ENCODE results near the gene IRF1. TPM values are rescaled to one million over a fixed set of nuclear protein-coding genes. Genes with fewer than 3 reads are reported as not detected.

Gene IRF1
- total and polyA plus RNA-seq, 4 donors = 9.5 to 42.6 (median 24.7) TPM

- Histone ChIP-seq H3K9ac (ENCODE audit: low read depth in 1 of 2, low read length in 2 of 2) (no peak overlapping the region), H3K36me3 (ENCODE audit: control insufficient read depth in 4 of 4, insufficient read depth in 3 of 4, low read depth in 1 of 4, low read length in 3 of 4) (no peaks in the 10 kb centered on the region), H3K9me3 (ENCODE audit: control insufficient read depth in 4 of 4, low read length in 3 of 4) (no peaks in the 10 kb centered on the region), H3K27me3 (ENCODE audit: control insufficient read depth in 4 of 4, insufficient read depth in 4 of 4, low read length in 3 of 4) (no peaks in the 10 kb centered on the region), H3K4me1 (ENCODE audit: control insufficient read depth in 4 of 4, insufficient read depth in 4 of 4, low read length in 3 of 4) (peaks cover 0 to 10% (median 7%) of the 10 kb centered on the region in 4 donors), H3K27ac (ENCODE audit: low read depth in 1 of 2, low read length in 2 of 2) (no peak overlapping the region), H3K4me3 (ENCODE audit: low read depth in 1 of 3, low read length in 3 of 3) (no peak overlapping the region)
- no peak for DNase-seq (ENCODE audit: low spot score)
- TF ChIP-seq HNF4A (conservative IDR thresholded peaks at IDR 0.05) (no peak), YY1 (IDR thresholded peaks at IDR 0.05) (no peak), NR2F2 (IDR thresholded peaks at IDR 0.05) (no peak), ZBTB33 (IDR thresholded peaks at IDR 0.05) (no peak), ATF3 (IDR thresholded peaks at IDR 0.05) (no peak), EGR1 (IDR thresholded peaks at IDR 0.05; ENCODE audit: low read depth in 2 of 2) (no peak), REST (IDR thresholded peaks at IDR 0.05) (no peak), FOXA1 (IDR thresholded peaks at IDR 0.05) (no peak), FOXA2 (IDR thresholded peaks at IDR 0.05) (no peak)
Measured at GRCh38 chr5:132510076-132510475, 19.5 kb upstream of the IRF1 start.

- Histone ChIP-seq H3K4me3 (ENCODE audit: low read depth in 1 of 3, low read length in 3 of 3) (no peak overlapping the region), H3K27me3 (ENCODE audit: control insufficient read depth in 4 of 4, insufficient read depth in 4 of 4, low read length in 3 of 4) (no peaks in the 10 kb centered on the region), H3K9ac (ENCODE audit: low read depth in 1 of 2, low read length in 2 of 2) (peak overlapping the region in 1 of 2 donors; percentile 40), H3K36me3 (ENCODE audit: control insufficient read depth in 4 of 4, insufficient read depth in 3 of 4, low read depth in 1 of 4, low read length in 3 of 4) (no peaks in the 10 kb centered on the region), H3K9me3 (ENCODE audit: control insufficient read depth in 4 of 4, low read length in 3 of 4) (no peaks in the 10 kb centered on the region), H3K27ac (ENCODE audit: low read depth in 1 of 2, low read length in 2 of 2) (no peak overlapping the region), H3K4me1 (ENCODE audit: control insufficient read depth in 4 of 4, insufficient read depth in 4 of 4, low read length in 3 of 4) (peaks cover 12 to 34% (median 24%) of the 10 kb centered on the region in 4 donors)
- TF ChIP-seq FOXA2 (IDR thresholded peaks at IDR 0.05) (no peak), CTCF (IDR thresholded peaks at IDR 0.05; ENCODE audit: low read depth, low read length, missing input control) (peak; percentile 40), RAD21 (IDR thresholded peaks at IDR 0.05) (peak; percentile 68 to 81)
- DNase-seq (ENCODE audit: low spot score) = no peak
- WGBS = 10% methylated on average over 1 of the region's 1 CpG
Measured at GRCh38 chr5:132506094-132506692, 15.6 kb upstream of the IRF1 start.

Data from liver (tissue), 9 donors.